Prostate gland (tissue), 2 donors: ENCODE data around the gene OR4C3. TPM values are rescaled to one million over a fixed set of nuclear protein-coding genes. Genes with fewer than 3 reads are reported as not detected.
"Not testable (repeated sequence)": the region's sequence is repeated elsewhere in the genome, so short reads cannot be mapped to it uniquely, and the experiment has no call there.

ENCODE experiments used
- DNase-seq: peaks from one replicate; pipeline ENCODE4 v3.0.0-alpha.2; 2019; ENCODE audit warnings: low spot score
- H3K27ac ChIP-seq, 2 donors: fragments of 200-600 bp; sonication (generic); 2 replicates each; pipeline ENCODE4 v1.5.1; 2017 to 2019
- H3K27me3 ChIP-seq: fragments of 200-600 bp; sonication (generic); replicated peaks from 2 replicates; pipeline ENCODE4 v1.5.1; 2019; ENCODE audit not compliant: insufficient read depth
- H3K36me3 ChIP-seq, 2 donors: fragments of 200-600 bp; sonication (generic); 1 replicate in 1 of 2; 2 replicates in 1 of 2; pipeline versions ENCODE4 v1.5.1 to v1.8.1; 2017 to 2019
- H3K4me1 ChIP-seq: fragments of 200-600 bp; sonication (generic); replicated peaks from 2 replicates; pipeline ENCODE4 v1.5.1; 2019
- H3K4me3 ChIP-seq, 2 donors: fragments of 200-600 bp; sonication (generic); 2 replicates each; pipeline ENCODE4 v1.5.1; 2017 to 2019
- H3K9me3 ChIP-seq: fragments of 200-600 bp; sonication (generic); 2 replicates; pipeline ENCODE4 v1.5.1; 2017
- POLR2A ChIP-seq: fragments of 450-650 bp; IDR thresholded peaks from one replicate; pipeline ENCODE4 v1.6.1; 2016; ENCODE audit warnings: antibody characterized with exemption, mild to moderate bottlenecking
- POLR2AphosphoS5 ChIP-seq: sonication (generic); formaldehyde crosslinking; IDR thresholded peaks from one replicate; pipeline ENCODE4 v1.6.1; 2017; ENCODE audit warnings: antibody characterized with exemption
- WGBS: methylation state at CpG from one replicate; pipeline ENCODE4 v1.1.5; 2018; 5-methylcytosine and 5-hydroxymethylcytosine counted together
- intact Hi-C: fragments of 100-400 bp; cut with DNase I; formaldehyde crosslinking; loops from one replicate; pipeline ENCODE4 v1.14.2; 2022
- total RNA-seq, 2 donors: library from RNA; depleted of rRNA; stranded (reverse); fragments of >200 nt; gene quantifications; one replicate each; pipeline ENCODE4 v1.1.0, GENCODE V29; 2016
- TF ChIP-seq, protein P1 (sequence below), 4 experiments: fragments of 200-600 bp in 2 of 4; fragments of 450-650 bp in 2 of 4; sonication (generic) in 2 of 4; IDR thresholded peaks; 1 replicate in 3 of 4; 2 replicates in 1 of 4; pipeline ENCODE4 v1.5.1; 2016 to 2019; ENCODE audit warnings: antibody characterized with exemption in 4 of 4, mild to moderate bottlenecking in 2 of 4, moderate library complexity in 2 of 4

The OR4C3 gene
- total RNA-seq, 2 donors from 2014 or later, result not detected

- Histone ChIP-seq H3K36me3 (no peaks in the 10 kb centered on the region), H3K27ac (no peak overlapping the region), H3K9me3 (no peaks in the 10 kb centered on the region), H3K4me3 (no peak overlapping the region), H3K27me3 (no peaks in the 10 kb centered on the region), H3K4me1 (no peaks in the 10 kb centered on the region)
- intact Hi-C loops, result no loop called here
- DNase-seq, result no peak
- TF ChIP-seq POLR2AphosphoS5 (no peak), POLR2A (no peak)
- TF ChIP-seq, protein P1, sequence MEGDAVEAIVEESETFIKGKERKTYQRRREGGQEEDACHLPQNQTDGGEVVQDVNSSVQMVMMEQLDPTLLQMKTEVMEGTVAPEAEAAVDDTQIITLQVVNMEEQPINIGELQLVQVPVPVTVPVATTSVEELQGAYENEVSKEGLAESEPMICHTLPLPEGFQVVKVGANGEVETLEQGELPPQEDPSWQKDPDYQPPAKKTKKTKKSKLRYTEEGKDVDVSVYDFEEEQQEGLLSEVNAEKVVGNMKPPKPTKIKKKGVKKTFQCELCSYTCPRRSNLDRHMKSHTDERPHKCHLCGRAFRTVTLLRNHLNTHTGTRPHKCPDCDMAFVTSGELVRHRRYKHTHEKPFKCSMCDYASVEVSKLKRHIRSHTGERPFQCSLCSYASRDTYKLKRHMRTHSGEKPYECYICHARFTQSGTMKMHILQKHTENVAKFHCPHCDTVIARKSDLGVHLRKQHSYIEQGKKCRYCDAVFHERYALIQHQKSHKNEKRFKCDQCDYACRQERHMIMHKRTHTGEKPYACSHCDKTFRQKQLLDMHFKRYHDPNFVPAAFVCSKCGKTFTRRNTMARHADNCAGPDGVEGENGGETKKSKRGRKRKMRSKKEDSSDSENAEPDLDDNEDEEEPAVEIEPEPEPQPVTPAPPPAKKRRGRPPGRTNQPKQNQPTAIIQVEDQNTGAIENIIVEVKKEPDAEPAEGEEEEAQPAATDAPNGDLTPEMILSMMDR (IDR thresholded peaks at IDR 0.05), result no peak
- 88% methylated on average over 4 of the region's 4 CpGs for WGBS
Measured at GRCh38 chr11:48354013-48354412, 29.3 kb downstream of the OR4C3 start.

DNA sequence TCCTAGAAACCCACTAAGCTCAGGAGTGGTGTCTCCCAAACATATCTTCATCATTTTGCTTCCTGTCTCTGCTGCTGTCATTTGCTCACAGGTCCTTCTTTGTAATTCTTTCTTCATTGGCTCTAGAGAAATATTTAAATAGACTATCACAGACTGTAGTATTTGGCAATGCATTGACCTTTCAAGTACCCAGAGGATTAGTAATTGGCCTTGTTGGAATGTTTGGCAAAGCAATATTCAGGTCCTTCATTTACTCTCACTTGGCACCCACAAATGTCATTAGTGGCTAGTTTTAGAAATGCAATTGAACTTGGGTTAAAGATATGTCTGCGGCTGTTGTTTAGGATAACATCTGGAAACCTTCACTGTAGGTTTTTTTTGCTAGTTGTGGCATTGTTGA is 30.0 kb downstream of the OR4C3 start:
- 84% methylated on average over 1 of the region's 1 CpG for WGBS
- Histone ChIP-seq H3K4me1 (no peaks in the 10 kb centered on the region), H3K4me3 (no peak overlapping the region), H3K36me3 (no peaks in the 10 kb centered on the region), H3K27ac (no peak overlapping the region), H3K27me3 (no peaks in the 10 kb centered on the region), H3K9me3 (no peaks in the 10 kb centered on the region)
- TF ChIP-seq POLR2AphosphoS5 (no peak), POLR2A (no peak)
- TF ChIP-seq, protein P1 (IDR thresholded peaks at IDR 0.05), result no peak
- intact Hi-C loops, result no loop called here
- no peak for DNase-seq

- H3K27me3 ChIP-seq, H3K4me1 ChIP-seq, intact Hi-C loops, H3K36me3 ChIP-seq, H3K9me3 ChIP-seq, H3K4me3 ChIP-seq, H3K27ac ChIP-seq, DNase-seq: not testable (repeated sequence)
- WGBS, result 56% methylated on average over 2 of the region's 2 CpGs
Measured at GRCh38 chr11:48361289-48361688, 36.6 kb downstream of the OR4C3 start.

DNA sequence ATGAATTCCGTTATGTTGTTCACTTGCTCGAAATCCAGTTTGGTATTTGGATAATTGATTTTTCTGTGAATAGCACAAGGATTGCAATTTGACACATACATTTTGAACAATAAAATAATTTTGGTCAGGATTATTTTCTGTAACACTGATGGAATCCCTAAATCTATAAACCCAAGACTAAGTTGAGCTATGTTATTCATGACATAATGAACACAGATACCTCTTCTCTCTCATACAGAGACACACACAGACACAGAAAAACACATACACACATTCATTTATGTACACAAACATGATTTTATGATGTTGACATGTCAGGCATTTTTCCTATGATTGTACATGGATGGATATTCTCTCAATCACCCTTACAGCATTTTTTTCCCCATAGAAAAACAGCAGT is 41.6 kb downstream of the OR4C3 start, which contains the start of gene OR4C5:
Gene OR4C5 (minus strand): TSS at position 101 of the 400 bp plus-strand sequence. CDS start 0 bp downstream, at position 101.
- intact Hi-C loops, result no loop called here

More for the DNA sequence above, 41.6 kb downstream of the OR4C3 start, which contains the start of gene OR4C5:
- Histone ChIP-seq H3K4me1 (no peaks in the 10 kb centered on the region), H3K9me3 (no peaks in the 10 kb centered on the region), H3K27ac (no peak within 1 kb of the TSS), H3K27me3 (no peaks in the 10 kb centered on the region), H3K36me3 (no peaks in the 10 kb centered on the region), H3K4me3 (no peak within 1 kb of the TSS)
- no peak for DNase-seq
- 81% methylated on average over 2 of the region's 2 CpGs for WGBS
- TF ChIP-seq, protein P1 (IDR thresholded peaks at IDR 0.05), result no peak
- TF ChIP-seq POLR2AphosphoS5, result no peak
- no peak for TF ChIP-seq POLR2A

Other genes starting within 250 kb of the OR4C3 start
- gene OR4B1, start 108.1 kb upstream of the OR4C3 start, total RNA-seq, result not detected
- gene OR4X2, start 79.8 kb upstream of the OR4C3 start, total RNA-seq, result not detected
- not detected for gene OR4X1, start 61.1 kb upstream of the OR4C3 start, total RNA-seq
- not detected for gene OR4S1, start 18.7 kb upstream of the OR4C3 start, total RNA-seq
- gene OR4C5, start 41.5 kb downstream of the OR4C3 start, total RNA-seq, result not detected
- not detected for gene OR4A47, start 163.9 kb downstream of the OR4C3 start, total RNA-seq